ENCODE data around the gene REV1. TPM values are rescaled to one million over a fixed set of nuclear protein-coding genes. Genes with fewer than 3 reads are reported as not detected.
"Not testable (repeated sequence)": the region's sequence is repeated elsewhere in the genome, so short reads cannot be mapped to it uniquely, and the experiment has no call there.

Gene REV1
- total RNA-seq, 2 donors from 2014 or later = 43.9 to 44.6 TPM

DNA sequence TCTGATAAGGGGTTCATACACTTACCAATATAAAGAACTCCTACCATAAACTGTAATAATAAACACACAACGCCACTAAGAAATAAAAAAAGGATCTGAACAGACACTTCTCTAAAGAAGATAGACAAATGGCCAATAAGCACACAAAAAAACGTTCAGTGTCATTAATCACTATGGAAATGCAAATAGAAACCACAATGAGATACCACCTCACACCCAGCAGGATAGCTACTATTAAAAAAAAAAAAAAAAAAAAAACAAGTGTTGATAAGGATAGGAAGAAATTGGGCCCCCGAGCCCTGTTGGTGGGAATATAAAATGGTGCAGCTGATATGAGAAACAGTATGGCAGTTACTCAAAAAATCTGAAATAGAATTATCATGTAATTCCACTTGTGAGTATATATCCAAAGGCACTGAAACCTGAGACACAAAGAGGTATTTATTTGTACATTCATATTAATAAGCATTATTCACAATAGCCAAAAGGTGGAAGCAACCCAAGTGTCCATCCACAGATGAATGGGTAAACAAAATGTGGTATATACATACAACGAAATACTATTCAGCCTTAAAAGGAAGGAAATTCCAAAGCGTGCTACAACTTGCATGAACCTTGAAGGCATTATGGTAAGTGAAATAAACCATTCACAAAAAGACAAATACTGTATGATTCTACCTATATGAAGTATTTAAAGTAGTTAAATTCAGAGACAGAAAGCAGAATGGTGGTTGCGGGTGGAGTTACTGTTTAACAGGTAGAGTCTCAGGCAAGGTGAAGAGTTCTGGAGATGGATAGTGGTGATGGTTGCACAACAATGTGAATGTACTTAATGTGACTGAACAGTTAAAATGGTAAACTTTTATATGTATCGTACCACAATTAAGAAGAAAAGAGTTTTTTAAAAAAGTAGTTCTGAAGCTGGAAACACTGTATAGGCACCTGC lies 17.9 kb downstream of the REV1 start:
- no peak overlapping the region for H3K9ac ChIP-seq (ENCODE audit: extremely low read depth, low read length, poor library complexity, severe bottlenecking)
- no peak overlapping the region for H3K27ac ChIP-seq (ENCODE audit: low read depth, low read length)
- peaks cover 1% of the 10 kb centered on the region for H3K36me3 ChIP-seq (ENCODE audit: control insufficient read depth, insufficient read depth, low read length)
- WGBS, 2 experiments (ENCODE audit: insufficient coverage in 1 of 2, insufficient read length in 1 of 2) = 92 to 94% methylated on average over 4 to 7 of the region's 7 CpGs
- H3K9me3 Mint-ChIP-seq = no peaks in the 10 kb centered on the region
- H3K27me3 Mint-ChIP-seq (ENCODE audit: insufficient read depth) = no peaks in the 10 kb centered on the region
- TF ChIP-seq, protein P1, sequence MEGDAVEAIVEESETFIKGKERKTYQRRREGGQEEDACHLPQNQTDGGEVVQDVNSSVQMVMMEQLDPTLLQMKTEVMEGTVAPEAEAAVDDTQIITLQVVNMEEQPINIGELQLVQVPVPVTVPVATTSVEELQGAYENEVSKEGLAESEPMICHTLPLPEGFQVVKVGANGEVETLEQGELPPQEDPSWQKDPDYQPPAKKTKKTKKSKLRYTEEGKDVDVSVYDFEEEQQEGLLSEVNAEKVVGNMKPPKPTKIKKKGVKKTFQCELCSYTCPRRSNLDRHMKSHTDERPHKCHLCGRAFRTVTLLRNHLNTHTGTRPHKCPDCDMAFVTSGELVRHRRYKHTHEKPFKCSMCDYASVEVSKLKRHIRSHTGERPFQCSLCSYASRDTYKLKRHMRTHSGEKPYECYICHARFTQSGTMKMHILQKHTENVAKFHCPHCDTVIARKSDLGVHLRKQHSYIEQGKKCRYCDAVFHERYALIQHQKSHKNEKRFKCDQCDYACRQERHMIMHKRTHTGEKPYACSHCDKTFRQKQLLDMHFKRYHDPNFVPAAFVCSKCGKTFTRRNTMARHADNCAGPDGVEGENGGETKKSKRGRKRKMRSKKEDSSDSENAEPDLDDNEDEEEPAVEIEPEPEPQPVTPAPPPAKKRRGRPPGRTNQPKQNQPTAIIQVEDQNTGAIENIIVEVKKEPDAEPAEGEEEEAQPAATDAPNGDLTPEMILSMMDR (conservative IDR thresholded peaks at IDR 0.05) = no peak
- H3K4me3 ChIP-seq (ENCODE audit: low read length) = peak overlapping the region; percentile 39
- no peak for DNase-seq
- no peaks in the 10 kb centered on the region for H3K27me3 ChIP-seq (ENCODE audit: control insufficient read depth, insufficient read depth, low read length, poor library complexity, severe bottlenecking)
- peak overlapping the region; percentile 1 for H3K27ac Mint-ChIP-seq
- H3K4me1 Mint-ChIP-seq = peaks cover 42% of the 10 kb centered on the region
- peaks cover 8% of the 10 kb centered on the region for H3K36me3 Mint-ChIP-seq (ENCODE audit: low read depth)
- H3K4me3 Mint-ChIP-seq = no peak overlapping the region
- H3K9me3 ChIP-seq (ENCODE audit: control insufficient read depth, low read length) = peaks cover 11% of the 10 kb centered on the region
- no peaks in the 10 kb centered on the region for H3K4me1 ChIP-seq (ENCODE audit: control insufficient read depth, insufficient read depth, low read length)

DNA sequence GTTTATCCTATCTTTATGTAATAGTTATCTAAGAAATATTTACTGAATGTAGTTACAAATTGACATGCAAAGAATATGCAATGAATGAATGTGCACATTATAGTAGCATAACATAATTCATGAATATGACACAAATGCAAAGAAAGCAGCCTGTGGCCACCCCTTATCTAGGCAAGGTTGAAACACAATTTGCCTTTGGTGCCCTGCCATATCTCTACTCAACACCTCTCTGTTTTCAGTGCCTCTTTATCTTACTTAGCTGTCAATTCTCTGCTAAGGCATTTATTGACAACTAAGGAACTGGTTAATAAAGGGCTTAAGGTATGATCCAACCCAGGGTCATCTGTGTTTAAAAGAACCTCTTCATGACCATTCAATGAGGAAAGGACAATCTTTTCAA lies 18.9 kb downstream of the REV1 start:
- Mint-ChIP-seq H3K4me3 (no peak overlapping the region), H3K9me3 (no peaks in the 10 kb centered on the region), H3K27ac (no peak overlapping the region), H3K27me3 (ENCODE audit: insufficient read depth) (no peaks in the 10 kb centered on the region), H3K4me1 (peaks cover 42% of the 10 kb centered on the region), H3K36me3 (ENCODE audit: low read depth) (peaks cover 11% of the 10 kb centered on the region)
- H3K4me1 ChIP-seq (ENCODE audit: control insufficient read depth, insufficient read depth, low read length) = no peaks in the 10 kb centered on the region
- no peak overlapping the region for H3K27ac ChIP-seq (ENCODE audit: low read depth, low read length)
- DNase-seq = no peak
- TF ChIP-seq, protein P1 (conservative IDR thresholded peaks at IDR 0.05) = no peak
- H3K4me3 ChIP-seq (ENCODE audit: low read length) = peak overlapping the region; percentile 39
- H3K27me3 ChIP-seq (ENCODE audit: control insufficient read depth, insufficient read depth, low read length, poor library complexity, severe bottlenecking) = no peaks in the 10 kb centered on the region
- H3K36me3 ChIP-seq (ENCODE audit: control insufficient read depth, insufficient read depth, low read length) = peaks cover 4% of the 10 kb centered on the region
- peaks cover 11% of the 10 kb centered on the region for H3K9me3 ChIP-seq (ENCODE audit: control insufficient read depth, low read length)
- H3K9ac ChIP-seq (ENCODE audit: extremely low read depth, low read length, poor library complexity, severe bottlenecking) = no peak overlapping the region

DNA sequence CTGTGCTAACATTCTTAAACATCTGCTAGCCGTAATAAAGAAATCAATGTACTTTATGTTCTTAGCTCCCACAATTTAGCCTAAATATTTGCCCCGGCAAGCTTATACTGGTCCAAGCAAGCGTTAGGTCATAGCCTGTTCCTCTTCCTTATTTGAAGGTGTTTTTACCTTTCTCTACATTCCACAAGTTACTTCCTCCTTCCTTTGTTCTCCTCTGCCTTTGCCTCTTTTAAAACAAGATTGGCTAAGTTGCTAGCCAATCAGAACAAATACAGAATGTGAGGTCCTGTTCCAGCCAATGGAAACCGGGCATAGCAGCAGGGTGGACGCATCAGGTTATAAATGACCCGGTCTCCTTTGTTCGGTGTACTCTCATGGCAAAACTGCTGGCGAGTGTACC lies 19.4 kb downstream of the REV1 start:
- WGBS, 2 experiments (ENCODE audit: insufficient coverage in 1 of 2, insufficient read length in 1 of 2) = 96 to 97% methylated on average over 6 to 8 of the region's 8 CpGs
- H3K27ac ChIP-seq (ENCODE audit: low read depth, low read length); H3K27me3 ChIP-seq (ENCODE audit: control insufficient read depth, insufficient read depth, low read length, poor library complexity, severe bottlenecking); H3K9me3 Mint-ChIP-seq; H3K4me3 ChIP-seq (ENCODE audit: low read length); H3K36me3 ChIP-seq (ENCODE audit: control insufficient read depth, insufficient read depth, low read length); H3K27ac Mint-ChIP-seq; H3K4me3 Mint-ChIP-seq; DNase-seq; H3K4me1 ChIP-seq (ENCODE audit: control insufficient read depth, insufficient read depth, low read length); H3K9ac ChIP-seq (ENCODE audit: extremely low read depth, low read length, poor library complexity, severe bottlenecking); H3K27me3 Mint-ChIP-seq (ENCODE audit: insufficient read depth): not testable (repeated sequence)
- H3K9me3 ChIP-seq (ENCODE audit: control insufficient read depth, low read length) = peaks cover 11% of the 10 kb centered on the region
- Mint-ChIP-seq H3K4me1 (peaks cover 41% of the 10 kb centered on the region), H3K36me3 (ENCODE audit: low read depth) (peaks cover 12% of the 10 kb centered on the region)

Data from endodermal cell (in vitro differentiated cells).